ENCODE results near the gene ADAMTS1.

The ADAMTS1 gene

GRCh38 chr21:26846036-26846931 is 1.1 kb upstream of the ADAMTS1 start:
- in situ Hi-C loops (cut with MboI; ENCODE audit: low sequenced_read_pairs): loop anchor here (25.0 kb wide), 1 partner anchor 866 kb away; no protein-coding TSS in a partner anchor

- in situ Hi-C loops (cut with MboI; ENCODE audit: low sequenced_read_pairs): loop anchor here (25.0 kb wide), 1 partner anchor 867 kb away; no protein-coding TSS in a partner anchor
These were observed 488 bp upstream of the ADAMTS1 start for GRCh38 chr21:26845759-26846035.

- in situ Hi-C loops (cut with MboI; ENCODE audit: low sequenced_read_pairs): loop anchor here (25.0 kb wide), 1 partner anchor 868 kb away; no protein-coding TSS in a partner anchor
These were observed 747 bp downstream of the ADAMTS1 start for GRCh38 chr21:26844258-26845065.

GRCh38 chr21:26843933-26844257 is 1.3 kb downstream of the ADAMTS1 start:
- in situ Hi-C loops (cut with MboI; ENCODE audit: low sequenced_read_pairs): loop anchor here (25.0 kb wide), 1 partner anchor 868 kb away; no protein-coding TSS in a partner anchor

GRCh38 chr21:26842974-26843932 is 2.0 kb downstream of the ADAMTS1 start:
- in situ Hi-C loops (cut with MboI; ENCODE audit: low sequenced_read_pairs): loop anchor here (25.0 kb wide), 1 partner anchor 869 kb away; no protein-coding TSS in a partner anchor

GRCh38 chr21:26842300-26842699 is 2.9 kb downstream of the ADAMTS1 start:
- in situ Hi-C loops (cut with MboI; ENCODE audit: low sequenced_read_pairs): loop anchor here (25.0 kb wide), 1 partner anchor 870 kb away; no protein-coding TSS in a partner anchor

GRCh38 chr21:26840912-26841311 is 4.3 kb downstream of the ADAMTS1 start:
- in situ Hi-C loops (cut with MboI; ENCODE audit: low sequenced_read_pairs): loop anchor here (25.0 kb wide), 1 partner anchor 871 kb away; no protein-coding TSS in a partner anchor

GRCh38 chr21:26840201-26840600 is 5.0 kb downstream of the ADAMTS1 start:
- in situ Hi-C loops (cut with MboI; ENCODE audit: low sequenced_read_pairs): loop anchor here (25.0 kb wide), 1 partner anchor 872 kb away; no protein-coding TSS in a partner anchor

- in situ Hi-C loops (cut with MboI; ENCODE audit: low sequenced_read_pairs): loop anchor here (25.0 kb wide), 1 partner anchor 875 kb away; no protein-coding TSS in a partner anchor
These were observed 7.7 kb downstream of the ADAMTS1 start for GRCh38 chr21:26837539-26837938.

GRCh38 chr21:26836528-26836927 is 8.7 kb downstream of the ADAMTS1 start:
- in situ Hi-C loops (cut with MboI; ENCODE audit: low sequenced_read_pairs): loop anchor here (25.0 kb wide), 1 partner anchor 876 kb away; no protein-coding TSS in a partner anchor

- in situ Hi-C loops (cut with MboI; ENCODE audit: low sequenced_read_pairs): loop anchor here (25.0 kb wide), 1 partner anchor 877 kb away; no protein-coding TSS in a partner anchor
These were observed 9.4 kb downstream of the ADAMTS1 start for GRCh38 chr21:26835714-26836265.

- in situ Hi-C loops (cut with MboI; ENCODE audit: low sequenced_read_pairs): loop anchor here (25.0 kb wide), 1 partner anchor 877 kb away; no protein-coding TSS in a partner anchor
These were observed 10.0 kb downstream of the ADAMTS1 start for GRCh38 chr21:26835027-26835713.

GRCh38 chr21:26834181-26834905 is 10.9 kb downstream of the ADAMTS1 start:
- in situ Hi-C loops (cut with MboI; ENCODE audit: low sequenced_read_pairs): loop anchor here (25.0 kb wide), 1 partner anchor 878 kb away; no protein-coding TSS in a partner anchor

- in situ Hi-C loops (cut with MboI; ENCODE audit: low sequenced_read_pairs): loop anchor here (25.0 kb wide), 1 partner anchor 879 kb away; no protein-coding TSS in a partner anchor
These were observed 11.7 kb downstream of the ADAMTS1 start for GRCh38 chr21:26833460-26833939.

GRCh38 chr21:26833011-26833410 is 12.2 kb downstream of the ADAMTS1 start:
- in situ Hi-C loops (cut with MboI; ENCODE audit: low sequenced_read_pairs): loop anchor here (25.0 kb wide), 1 partner anchor 879 kb away; no protein-coding TSS in a partner anchor

- in situ Hi-C loops (cut with MboI; ENCODE audit: low sequenced_read_pairs): loop anchor here (25.0 kb wide), 1 partner anchor 880 kb away; no protein-coding TSS in a partner anchor
These were observed 12.7 kb downstream of the ADAMTS1 start for GRCh38 chr21:26832546-26832945.

GRCh38 chr21:26826801-26827200 is 18.4 kb downstream of the ADAMTS1 start:
- in situ Hi-C loops (cut with MboI; ENCODE audit: low sequenced_read_pairs): loop anchor here (25.0 kb wide), 1 partner anchor 886 kb away; no protein-coding TSS in a partner anchor

GRCh38 chr21:26820509-26820908 is 24.7 kb downstream of the ADAMTS1 start:
- in situ Hi-C loops (cut with MboI; ENCODE audit: low sequenced_read_pairs): no loop called here
